Activated T-helper 1 cell treated with Interleukin-2 at 50 U/mL for 16 hours (primary cell): ENCODE data around the gene USP6NL.

Experiments
- DNase-seq: peaks from one replicate; pipeline ENCODE4 v3.0.0-alpha.2; 2020; ENCODE audit warnings: low read depth

The USP6NL gene

DNA sequence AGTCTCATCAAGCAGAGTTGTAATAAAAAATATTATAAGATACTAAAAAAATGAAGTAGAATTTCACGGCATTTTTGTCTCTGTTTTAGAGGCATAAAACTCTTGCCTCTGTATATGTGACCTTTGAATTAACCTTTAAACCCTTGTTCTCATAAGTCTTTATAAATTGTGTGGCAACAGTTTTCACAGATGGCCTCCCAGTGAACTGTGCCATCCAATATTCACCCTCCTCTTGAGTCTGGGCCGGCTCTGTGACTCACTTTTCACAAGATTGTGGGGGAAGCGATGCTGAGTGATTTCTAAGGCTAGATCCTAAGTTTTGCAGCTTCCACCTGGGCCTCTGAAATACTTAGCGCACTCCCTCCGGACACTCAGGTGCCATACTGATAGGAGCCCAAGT lies 4.6 kb upstream of the USP6NL start:
- no peak for DNase-seq

DNA sequence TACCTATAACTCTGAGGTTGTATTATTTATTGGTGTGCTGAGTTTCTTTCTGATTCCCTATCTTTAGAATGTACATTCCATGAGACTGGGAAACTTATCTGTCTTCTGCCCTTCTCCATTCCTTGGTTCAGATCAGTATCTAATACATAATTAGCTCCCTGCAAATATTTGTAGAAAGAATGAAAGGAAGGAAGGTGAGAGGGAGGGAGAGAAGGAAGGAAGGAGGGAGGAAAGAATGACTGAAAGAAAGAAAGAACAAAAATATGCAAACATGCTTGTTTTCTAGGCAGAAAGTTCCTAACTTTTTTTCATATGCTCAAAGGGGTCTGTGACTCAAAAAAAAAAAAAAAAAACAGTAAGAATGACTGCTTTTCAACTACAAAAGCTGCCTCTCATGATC lies 3.9 kb upstream of the USP6NL start:
- no peak for DNase-seq

DNA sequence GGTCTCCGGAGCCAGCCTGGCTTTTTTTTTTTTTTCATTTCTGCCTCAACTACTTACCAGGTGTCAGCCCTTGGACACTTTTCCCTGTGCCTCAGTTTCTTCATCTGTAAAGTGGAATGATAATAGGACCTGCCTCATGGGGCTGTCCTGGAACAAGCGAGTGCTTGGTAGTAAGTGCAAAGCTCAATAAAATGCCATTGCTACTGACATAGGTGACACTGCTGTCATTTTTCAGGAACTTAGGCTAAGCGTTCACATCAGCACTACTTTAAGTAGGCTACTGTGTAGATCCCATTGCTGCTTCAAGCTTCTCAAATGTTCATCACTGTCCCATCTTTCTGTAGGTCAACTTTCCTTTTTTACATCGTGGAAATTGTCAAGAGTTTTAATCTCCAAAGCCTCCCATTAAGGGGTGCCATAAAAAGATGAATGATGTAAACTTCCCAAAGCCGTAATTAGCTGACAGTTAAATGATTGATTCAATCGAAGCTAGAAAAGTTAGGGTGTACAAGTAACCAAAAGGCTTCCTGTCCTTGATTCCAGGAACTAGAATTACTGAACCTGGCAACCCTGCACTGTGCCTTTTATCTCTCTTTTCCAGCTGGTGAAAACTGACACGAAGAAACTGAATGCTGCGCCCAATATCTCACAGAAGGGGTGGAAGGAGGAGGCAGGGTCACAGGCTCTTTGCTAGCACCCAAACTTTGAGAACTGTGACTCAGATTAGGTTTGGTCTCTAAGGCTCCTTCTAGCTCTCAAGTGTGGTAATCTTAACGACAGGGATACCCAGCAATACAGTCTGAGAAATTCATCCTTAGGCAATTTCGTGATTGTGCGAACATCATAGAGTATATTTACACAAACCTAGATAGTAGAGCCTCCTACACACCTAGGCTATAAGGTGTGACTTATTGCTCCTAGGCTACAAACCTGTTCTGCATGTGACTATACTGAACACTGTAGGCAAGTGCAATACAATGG lies 861 bp upstream of the USP6NL start:
- no peak for DNase-seq

DNA sequence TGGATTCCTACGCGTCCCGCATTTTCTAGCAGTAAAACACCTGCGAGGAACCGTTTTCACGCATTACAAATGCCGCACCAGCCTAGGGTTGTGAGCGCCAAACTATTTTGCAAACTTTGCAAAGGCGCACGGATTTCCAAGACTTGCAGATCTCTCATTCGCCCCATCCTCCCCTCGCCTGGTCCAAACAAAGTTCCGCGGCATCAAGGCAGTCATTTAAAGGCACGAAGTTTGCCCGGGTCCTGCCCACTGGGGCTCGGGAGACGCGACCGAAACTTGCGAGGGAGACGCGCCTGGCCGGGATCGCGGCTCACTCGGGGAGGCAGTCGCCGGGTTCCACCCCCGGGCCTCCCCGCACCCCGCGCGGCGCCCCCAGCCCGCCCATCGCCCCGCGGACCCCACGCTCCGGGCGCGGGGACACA lies 613 bp downstream of the USP6NL start:
- peak; percentile 3 for DNase-seq

GRCh38 chr10:11610166-11610825 lies 1.2 kb downstream of the USP6NL start:
- DNase-seq, result no peak

DNA sequence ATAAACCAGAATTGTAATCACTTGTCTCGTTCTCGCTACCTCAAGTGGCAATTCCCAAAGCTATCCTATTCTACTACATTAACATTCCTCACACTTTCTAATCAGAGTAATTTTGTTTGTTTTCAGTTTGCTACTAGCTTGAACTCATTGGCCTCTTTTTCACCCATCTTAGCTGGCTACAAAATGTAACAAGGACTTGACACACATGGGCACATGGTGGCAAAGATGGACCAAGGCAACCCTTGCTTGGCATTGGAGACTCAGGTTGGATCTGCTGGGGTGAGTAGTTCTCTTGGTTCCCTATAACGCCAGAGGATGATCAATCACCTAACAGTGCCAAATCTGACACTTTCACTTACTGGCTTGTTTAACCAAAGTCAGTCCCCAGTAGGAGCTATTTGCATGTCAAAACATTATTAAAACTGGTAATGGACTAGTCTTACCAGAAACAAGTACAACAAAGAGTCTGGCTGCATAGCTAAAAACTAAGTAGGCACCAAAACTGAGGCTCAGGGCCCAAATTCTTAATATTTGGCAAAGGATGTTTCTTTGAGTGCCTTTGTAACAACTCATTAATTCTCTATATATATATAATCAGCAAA lies 1.9 kb downstream of the USP6NL start:
- no peak for DNase-seq

GRCh38 chr10:11609052-11609451 lies 2.4 kb downstream of the USP6NL start:
- DNase-seq, result no peak

DNA sequence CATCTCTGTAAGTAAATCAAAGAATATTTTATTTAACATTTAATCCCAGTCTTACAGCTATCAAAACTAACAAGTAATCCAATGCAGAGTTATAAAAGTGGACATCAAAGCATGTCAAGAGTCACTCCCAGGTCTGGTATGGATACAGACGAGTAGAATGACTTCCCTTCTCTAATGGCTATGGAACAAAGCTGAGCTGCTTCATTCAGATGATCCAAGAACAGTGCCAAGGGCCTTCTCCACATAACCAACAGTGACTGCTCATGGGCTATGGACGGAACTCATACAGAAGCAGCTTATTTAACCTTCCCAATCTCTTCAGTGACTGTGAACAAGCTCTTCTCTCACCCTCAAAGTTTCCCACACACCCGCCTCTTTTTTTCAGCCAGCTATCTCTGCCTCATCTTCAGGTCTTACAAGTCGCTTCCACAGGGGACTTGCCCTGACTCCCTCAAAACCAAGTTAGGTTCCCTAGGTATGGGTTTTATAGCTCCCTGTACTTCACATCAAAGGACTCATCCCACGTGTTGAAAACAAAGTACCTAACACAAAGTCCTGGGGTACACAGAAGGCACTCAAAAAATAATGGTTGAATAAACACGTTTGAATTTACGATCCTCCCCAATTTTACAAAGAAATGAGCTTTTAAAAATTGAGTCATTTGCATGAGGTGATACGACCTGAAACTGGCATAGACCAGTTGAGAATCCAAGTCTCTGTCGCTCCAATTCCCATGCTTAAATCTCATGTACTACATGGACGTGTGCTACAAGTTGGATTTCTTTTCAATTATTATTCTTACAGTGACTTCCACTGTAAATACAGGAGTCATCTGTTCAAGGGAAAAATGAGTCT lies 3.1 kb downstream of the USP6NL start:
- DNase-seq, result no peak

- no peak for DNase-seq
Observed at GRCh38 chr10:11605807-11606408, 5.5 kb downstream of the USP6NL start.

DNA sequence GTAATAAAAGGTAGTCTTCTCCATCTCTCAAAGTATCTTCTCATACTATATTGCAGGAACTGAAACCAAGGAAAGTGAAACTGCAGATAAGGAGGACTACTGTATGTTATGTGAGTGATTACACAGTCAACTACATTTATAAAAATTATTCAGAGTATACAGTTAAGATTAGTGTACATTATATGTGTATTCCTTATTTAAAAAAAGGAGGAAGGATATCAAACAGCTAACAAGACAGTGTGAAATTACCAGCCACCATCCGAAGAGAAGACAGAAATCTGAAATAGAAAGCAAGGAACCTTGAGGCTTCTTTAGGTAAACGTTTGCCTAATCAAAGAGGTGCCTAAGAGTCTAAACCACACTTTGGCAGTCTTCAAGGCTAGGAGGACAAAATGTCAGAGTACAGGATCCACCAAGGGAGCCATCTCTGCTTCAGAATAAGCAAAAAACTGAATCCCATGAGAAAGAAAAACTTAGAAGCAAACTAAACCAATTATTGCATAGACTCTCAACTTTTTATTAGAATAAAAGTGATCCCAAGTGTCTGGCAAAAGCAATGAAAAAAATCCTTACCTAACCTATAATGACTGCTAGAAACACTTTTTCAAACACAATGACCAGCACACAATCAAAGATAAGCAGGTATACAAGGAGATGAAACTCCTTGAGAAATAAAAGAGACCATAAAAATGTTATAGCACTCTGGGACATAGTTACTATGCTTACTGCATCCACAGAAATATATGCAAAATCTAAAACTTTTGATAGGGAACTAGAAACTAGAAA lies 6.4 kb downstream of the USP6NL start:
- no peak for DNase-seq

DNA sequence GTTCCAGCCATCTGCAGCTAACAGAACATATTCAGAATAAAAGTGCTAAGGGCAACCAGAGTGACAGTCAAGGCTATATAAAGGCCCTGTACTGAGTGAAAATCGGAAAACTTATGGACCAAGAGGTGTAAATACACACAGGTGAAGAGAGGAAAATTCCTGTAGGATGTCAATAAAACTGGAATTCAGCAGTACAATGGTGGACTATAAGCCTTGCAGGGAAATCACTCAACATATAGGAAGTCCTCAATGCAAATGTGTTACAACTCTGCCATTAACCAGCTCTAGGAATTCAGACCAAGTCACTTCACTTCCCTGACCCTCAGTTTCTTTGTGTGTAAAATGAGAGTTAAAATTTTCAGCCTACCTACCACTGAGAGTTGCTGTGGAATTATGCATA lies 7.7 kb downstream of the USP6NL start:
- no peak for DNase-seq

- no peak for DNase-seq
Observed at GRCh38 chr10:11602919-11603523, 8.4 kb downstream of the USP6NL start.

GRCh38 chr10:11602358-11602757 lies 9.1 kb downstream of the USP6NL start:
- no peak for DNase-seq

DNA sequence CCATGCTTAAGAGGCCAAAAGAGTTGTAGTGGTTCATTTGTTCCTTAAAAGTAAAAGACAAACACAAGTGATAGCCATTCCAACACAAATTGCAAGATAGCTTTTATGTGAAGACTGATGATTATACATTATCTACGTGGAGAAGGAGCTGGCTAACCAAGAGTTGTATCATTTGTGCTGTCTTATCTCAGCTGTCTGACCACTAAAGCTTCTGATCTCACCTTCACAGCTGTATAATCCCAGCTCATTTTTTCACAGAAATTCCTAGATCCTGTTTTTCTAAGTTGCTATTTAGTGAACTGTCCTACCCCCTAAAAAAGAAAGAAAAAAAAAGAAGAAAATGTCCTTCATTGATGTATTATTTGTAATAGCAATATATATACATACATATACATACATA lies 9.8 kb downstream of the USP6NL start:
- DNase-seq, result no peak

DNA sequence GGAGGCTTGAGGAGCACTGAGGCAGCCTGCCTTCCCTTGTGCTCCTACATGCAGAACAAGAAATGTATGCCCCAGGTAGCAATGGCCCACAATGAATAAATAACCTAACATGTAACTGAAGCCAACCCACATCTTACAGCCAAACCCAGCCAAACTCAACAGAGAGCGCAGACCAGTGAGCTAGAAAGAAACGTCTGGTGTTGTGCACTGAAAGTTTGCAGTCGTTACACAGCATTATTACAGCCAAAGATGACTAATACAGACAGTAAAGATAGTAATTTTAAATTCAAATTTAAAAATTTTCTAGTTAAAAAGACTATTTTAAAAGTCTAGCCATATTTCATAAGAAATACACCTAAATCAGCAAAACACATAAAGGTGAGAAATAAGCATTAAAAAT lies 11.2 kb downstream of the USP6NL start:
- DNase-seq, result no peak

GRCh38 chr10:11598712-11599397 lies 12.6 kb downstream of the USP6NL start:
- DNase-seq, result no peak

- no peak for DNase-seq
Observed at GRCh38 chr10:11597470-11597869, 14.0 kb downstream of the USP6NL start.

- DNase-seq, result no peak
Observed at GRCh38 chr10:11595395-11595692, 16.1 kb downstream of the USP6NL start.

DNA sequence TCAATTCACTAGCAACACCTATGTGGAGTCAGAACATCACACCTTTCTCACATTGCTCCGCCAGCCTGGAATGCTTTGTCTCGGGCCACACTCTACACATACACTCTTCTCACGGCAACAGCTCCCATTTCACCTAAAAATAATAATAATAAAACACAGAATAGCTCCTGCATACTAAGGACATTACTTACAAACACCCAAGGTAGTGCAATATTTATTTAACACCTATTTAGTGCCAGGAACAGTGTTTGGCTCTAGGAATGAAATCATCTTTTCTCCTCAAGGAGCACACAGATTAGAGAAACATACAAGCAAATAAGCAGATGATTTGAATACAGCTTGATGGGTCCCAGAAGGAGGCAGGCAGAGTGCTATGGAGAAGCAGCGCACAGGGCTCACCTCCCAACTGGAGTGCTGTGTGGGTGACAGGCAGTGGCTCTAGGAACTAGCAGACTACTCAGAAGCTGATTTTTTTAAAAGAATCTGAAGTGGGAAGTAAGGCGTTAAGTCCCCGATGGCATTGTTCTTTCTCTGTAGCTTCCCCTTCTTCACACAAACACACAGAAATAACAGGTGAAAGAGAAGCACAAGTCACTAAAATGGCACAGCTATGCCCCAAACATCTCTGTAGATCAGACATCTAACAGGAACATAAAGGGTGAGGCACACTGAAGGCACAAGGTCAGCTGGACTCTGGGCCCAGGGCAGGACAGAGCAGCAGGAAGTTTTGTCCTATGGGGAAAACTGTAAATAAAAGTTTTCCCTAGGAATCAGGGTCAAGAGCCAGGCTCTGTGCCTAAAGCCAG lies 16.7 kb downstream of the USP6NL start:
- no peak for DNase-seq
